Prostate gland (tissue), 2 donors: Measurements from ENCODE around the gene RABEP2.

ENCODE experiments used
- CTCF ChIP-seq, 4 experiments: fragments of 200-600 bp in 2 of 4; fragments of 450-650 bp in 2 of 4; sonication (generic) in 2 of 4; IDR thresholded peaks; 1 replicate in 3 of 4; 2 replicates in 1 of 4; pipeline ENCODE4 v1.5.1; 2016 to 2019; ENCODE audit warnings: antibody characterized with exemption in 4 of 4, mild to moderate bottlenecking in 2 of 4, moderate library complexity in 2 of 4
- POLR2A ChIP-seq: fragments of 450-650 bp; IDR thresholded peaks from one replicate; pipeline ENCODE4 v1.6.1; 2016; ENCODE audit warnings: antibody characterized with exemption, mild to moderate bottlenecking
- POLR2AphosphoS5 ChIP-seq: sonication (generic); formaldehyde crosslinking; IDR thresholded peaks from one replicate; pipeline ENCODE4 v1.6.1; 2017; ENCODE audit warnings: antibody characterized with exemption

- TF ChIP-seq POLR2AphosphoS5 (no peak), CTCF (IDR thresholded peaks at IDR 0.05) (no peak), POLR2A (no peak)
Observed at GRCh38 chr16:28900601-28901000, 24.4 kb downstream of the RABEP2 start.
